Measurements from ENCODE around the gene MSI1.

MSI1 gene

DNA sequence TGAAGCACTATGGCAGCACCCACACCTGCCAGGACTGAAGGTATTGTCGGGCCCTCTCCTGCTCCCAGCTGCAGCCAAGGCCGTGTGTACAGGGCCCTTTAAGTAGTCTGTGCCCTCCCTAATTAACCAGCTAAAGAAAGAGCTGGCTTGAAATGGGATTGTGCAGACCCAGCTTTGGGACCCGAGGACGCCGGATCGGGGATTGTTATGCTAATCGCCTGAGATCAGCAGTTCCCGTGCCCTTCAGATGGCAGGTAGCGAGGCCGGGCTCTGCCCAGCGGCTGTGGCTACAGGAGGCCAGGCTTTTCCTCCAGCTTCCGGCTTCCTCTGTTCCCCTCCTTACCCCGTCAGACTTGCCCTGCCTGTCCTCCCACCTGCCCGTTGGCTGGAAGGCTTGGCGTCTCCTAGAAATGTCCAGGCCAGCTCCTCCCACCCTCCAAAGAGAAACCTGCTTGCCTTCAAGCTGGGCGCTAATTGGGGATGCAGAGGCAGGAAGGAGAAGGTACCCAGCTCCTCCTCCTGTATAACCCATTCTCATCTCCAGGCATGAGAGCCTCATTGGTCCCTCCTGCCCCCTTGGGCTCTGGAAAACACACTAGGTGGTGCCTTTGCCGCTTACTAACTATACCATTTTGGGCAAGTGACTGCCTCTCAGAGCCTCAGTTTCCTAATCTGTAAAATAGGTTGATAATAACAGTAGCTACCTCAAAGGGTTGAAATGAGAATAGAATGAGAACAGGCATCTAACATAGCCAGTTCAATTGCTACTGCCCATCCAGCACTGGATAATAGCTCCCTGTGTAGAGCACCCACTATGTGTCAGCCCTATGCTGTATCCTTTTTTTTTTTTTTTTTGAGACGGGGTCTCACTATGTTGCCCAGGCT lies 25.8 kb upstream of the MSI1 start:
- no peak for DNase-seq
- ATAC-seq, result no peak
- Mint-ChIP-seq H3K36me3 (ENCODE audit: low read depth) (no peaks in the 10 kb centered on the region), H3K9me3 (no peaks in the 10 kb centered on the region), H3K27me3 (peaks cover 37% of the 10 kb centered on the region), H3K27ac (no peak overlapping the region), H3K4me1 (peaks cover 7% of the 10 kb centered on the region), H3K4me3 (no peak overlapping the region)

DNA sequence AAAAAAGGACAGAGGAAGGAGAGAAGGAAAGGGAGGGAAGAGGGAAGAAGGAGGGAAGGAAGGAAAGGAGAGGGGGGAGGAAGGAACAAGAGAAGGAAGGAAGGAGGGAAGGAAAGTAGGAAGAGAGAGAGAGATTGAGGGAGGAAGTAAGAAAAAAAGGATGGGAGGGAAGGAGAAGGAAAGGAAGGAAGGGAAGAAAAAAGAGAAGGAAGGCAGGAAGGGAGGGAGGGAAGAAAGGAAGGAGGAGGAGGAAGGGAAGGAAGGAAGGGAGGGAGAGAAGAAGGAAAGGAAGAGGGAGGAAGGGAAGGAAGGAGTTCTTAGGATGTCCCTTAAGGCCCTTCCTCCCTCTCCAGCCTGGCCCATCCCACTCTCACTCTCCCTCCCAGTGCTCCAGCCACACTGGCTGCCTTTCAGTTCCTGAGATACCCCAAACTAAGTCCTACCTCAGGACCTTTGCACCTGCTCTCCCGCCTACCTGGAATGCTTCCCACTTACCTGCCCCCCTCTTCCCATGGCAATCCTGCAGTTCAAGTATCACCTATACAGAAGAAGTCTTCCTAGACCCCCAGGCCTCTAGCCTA lies 21.7 kb upstream of the MSI1 start:
- no peak for DNase-seq
- no peak for ATAC-seq
- H3K4me3 Mint-ChIP-seq, result no peak overlapping the region
- peaks cover 48% of the 10 kb centered on the region for H3K27me3 Mint-ChIP-seq
- no peak overlapping the region for H3K27ac Mint-ChIP-seq
- H3K9me3 Mint-ChIP-seq, result no peaks in the 10 kb centered on the region
- no peaks in the 10 kb centered on the region for H3K36me3 Mint-ChIP-seq (ENCODE audit: low read depth)
- peaks cover 3% of the 10 kb centered on the region for H3K4me1 Mint-ChIP-seq

DNA sequence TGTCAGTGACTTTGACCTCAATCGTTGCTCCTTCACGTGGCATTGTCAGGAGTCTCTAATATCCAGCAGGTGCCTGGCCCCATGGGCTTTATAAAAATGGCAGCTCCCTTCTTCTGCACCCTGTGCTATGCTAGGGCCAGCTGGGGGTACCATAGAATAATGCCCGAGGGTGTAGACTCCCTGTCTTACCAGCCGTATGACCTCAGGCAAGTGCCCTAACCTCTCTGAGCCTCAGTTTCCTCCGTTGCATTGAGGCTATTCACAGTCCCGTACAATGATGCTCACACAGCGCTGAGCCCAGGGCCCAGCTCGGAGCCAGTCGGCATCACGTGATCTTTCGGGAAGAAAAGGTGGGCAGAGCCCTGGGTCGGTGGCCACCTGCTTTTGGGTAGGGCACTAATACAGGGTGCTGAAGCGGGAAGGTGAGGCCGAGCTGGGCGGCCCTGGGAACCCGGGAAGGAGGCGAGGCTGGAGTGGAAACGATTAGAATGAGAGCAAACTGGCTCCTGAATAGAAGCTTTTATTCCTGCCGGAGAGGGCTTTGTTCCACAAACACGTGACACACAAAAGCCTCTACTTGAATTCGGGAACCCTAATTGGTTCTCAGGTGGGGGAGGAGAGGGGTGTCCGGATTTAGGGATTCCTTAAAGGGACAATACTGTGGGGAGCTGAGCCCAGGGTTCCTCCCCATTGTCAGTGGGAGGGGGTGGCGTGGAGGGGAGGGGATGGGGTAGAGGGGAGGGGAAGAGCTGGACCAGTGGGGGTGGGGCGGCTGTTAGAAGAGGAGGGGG lies 19.9 kb upstream of the MSI1 start:
- Mint-ChIP-seq H3K36me3 (ENCODE audit: low read depth) (no peaks in the 10 kb centered on the region), H3K27me3 (peaks cover 44% of the 10 kb centered on the region), H3K4me3 (no peak overlapping the region), H3K9me3 (no peaks in the 10 kb centered on the region), H3K4me1 (peaks cover 3% of the 10 kb centered on the region), H3K27ac (no peak overlapping the region)
- no peak for ATAC-seq
- no peak for DNase-seq

DNA sequence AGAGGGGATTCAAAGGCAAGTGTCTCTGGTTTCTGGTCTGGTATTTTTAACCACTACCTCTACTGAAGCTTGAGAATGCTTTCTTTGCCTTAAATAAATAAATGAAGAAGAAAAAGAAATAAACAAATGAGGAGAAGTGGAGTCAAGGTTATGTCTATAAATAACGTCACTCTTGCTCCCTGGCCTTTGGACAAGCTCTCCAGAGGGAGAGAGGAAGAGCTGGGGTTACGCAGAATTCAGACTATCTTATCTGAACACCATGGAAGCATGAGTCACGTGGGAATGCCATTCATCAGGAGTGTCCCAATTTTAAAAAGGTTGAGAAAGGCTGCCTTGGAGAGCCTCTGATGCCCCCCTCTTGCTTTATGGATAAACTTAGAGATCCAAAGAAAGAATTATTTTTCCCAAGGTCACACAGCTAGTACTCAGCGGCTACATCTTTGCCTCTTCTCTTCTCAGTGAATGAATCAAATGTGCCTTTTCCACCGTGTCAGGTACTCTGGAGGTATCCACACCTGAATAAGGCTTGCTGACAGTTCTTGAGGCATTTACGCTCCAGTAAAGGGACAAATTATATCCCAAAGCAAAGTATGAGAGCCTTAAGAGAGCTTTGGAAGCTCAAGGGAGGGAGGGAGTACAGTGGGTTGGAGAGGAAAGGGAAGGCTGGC lies 12.9 kb upstream of the MSI1 start:
- DNase-seq (no peak), ATAC-seq (no peak)
- no peaks in the 10 kb centered on the region for H3K4me1 Mint-ChIP-seq
- no peaks in the 10 kb centered on the region for H3K9me3 Mint-ChIP-seq
- H3K27ac Mint-ChIP-seq, result no peak overlapping the region
- H3K27me3 Mint-ChIP-seq, result peaks cover 32% of the 10 kb centered on the region
- H3K36me3 Mint-ChIP-seq (ENCODE audit: low read depth), result no peaks in the 10 kb centered on the region
- H3K4me3 Mint-ChIP-seq, result no peak overlapping the region

DNA sequence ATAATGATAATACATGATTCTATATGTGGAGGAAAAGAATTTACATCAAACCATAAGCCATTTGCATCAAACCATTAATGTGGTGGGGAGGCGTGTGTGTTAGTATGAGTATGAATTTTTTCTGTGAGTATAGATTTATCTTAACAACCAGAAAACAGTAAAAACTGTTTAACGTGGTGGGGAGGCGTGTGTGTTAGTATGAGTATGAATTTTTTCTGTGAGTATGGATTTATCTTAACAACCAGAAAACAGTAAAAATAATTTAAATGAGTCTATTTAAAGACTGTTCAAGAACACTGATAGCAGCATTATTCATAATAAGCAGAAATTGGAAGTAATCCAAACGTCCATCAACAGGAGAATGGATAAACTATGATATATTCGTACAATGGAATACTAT lies 9.1 kb upstream of the MSI1 start:
- Mint-ChIP-seq H3K36me3 (ENCODE audit: low read depth) (no peaks in the 10 kb centered on the region), H3K4me3 (no peak overlapping the region), H3K4me1 (no peaks in the 10 kb centered on the region), H3K9me3 (no peaks in the 10 kb centered on the region), H3K27ac (no peak overlapping the region), H3K27me3 (peaks cover 56% of the 10 kb centered on the region)
- ATAC-seq (no peak), DNase-seq (no peak)

DNA sequence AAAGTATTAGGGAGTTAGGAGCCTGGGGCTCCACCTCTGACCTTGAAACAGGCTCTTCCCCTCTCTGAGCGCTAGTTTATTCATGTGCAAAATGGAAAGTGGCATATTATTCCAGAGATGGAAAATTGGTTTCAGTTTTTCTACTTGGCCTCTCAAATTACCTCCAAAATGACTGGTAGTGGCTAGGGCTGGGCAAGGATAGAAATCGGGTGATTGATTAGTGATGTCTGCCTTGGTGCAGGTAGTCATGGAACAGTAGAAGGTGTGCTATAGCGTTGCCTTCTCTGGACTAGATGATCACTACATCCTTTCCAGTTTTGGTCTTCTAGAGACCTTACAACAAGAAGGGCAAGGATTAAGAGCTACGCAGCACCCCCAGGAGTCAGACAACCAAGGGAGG lies 8.6 kb upstream of the MSI1 start:
- Mint-ChIP-seq H3K27me3 (peaks cover 60% of the 10 kb centered on the region), H3K27ac (no peak overlapping the region), H3K9me3 (no peaks in the 10 kb centered on the region), H3K4me1 (no peaks in the 10 kb centered on the region), H3K36me3 (ENCODE audit: low read depth) (no peaks in the 10 kb centered on the region), H3K4me3 (no peak overlapping the region)
- no peak for DNase-seq
- no peak for ATAC-seq

DNA sequence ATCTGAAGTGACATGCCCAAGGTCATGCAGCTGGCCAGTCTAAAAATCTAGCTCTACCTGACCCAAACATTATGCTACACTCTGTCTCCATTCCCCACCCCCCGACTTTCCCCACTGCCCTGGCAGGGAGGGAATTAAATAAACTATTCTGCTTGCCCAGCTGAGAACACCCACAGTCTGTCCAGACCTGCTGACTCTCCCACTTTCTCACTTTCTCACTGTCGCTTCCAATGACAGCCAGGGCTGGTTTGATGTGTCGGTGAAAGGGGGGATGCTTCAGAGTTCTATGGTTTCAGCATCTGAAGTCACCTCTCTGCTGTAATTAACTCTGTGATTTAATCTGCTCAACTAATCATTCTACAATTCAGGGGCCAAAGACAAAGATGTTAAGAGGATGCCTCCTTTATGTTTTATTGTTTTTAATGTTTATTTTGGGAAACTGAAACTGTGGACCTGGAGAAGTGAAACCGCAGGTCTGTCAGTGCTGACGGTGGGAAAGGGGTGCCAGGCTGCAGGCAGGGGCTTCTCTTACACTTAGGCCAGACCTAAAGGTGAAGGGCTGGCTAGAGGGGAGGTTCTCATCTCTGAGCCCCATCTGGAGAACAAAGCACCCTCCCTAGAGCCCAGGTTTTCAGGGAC lies 8.1 kb upstream of the MSI1 start:
- no peak overlapping the region for H3K27ac Mint-ChIP-seq
- no peak overlapping the region for H3K4me3 Mint-ChIP-seq
- DNase-seq (no peak), ATAC-seq (no peak)
- H3K4me1 Mint-ChIP-seq, result no peaks in the 10 kb centered on the region
- peaks cover 62% of the 10 kb centered on the region for H3K27me3 Mint-ChIP-seq
- H3K36me3 Mint-ChIP-seq (ENCODE audit: low read depth), result no peaks in the 10 kb centered on the region
- no peaks in the 10 kb centered on the region for H3K9me3 Mint-ChIP-seq

DNA sequence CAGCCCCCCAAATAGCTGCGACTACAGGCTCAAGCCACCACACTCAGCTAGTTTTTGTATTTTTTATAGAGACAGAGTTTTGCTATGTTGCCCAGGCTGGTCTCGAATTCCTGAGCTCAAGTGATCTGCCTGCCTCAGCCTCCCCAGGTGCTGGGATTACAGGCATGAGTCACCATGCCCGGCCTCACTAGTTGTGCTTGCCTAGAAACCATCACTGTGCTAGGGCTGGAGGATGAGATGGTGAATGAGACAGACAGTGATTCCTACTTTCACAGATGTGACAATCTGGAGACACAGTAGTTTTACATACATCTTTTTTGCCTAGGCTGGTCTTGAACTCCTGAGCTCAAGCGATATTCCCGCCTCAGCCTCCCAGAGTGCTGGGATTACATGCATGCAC lies 7.5 kb upstream of the MSI1 start:
- Mint-ChIP-seq H3K27me3 (peaks cover 62% of the 10 kb centered on the region), H3K4me3 (no peak overlapping the region), H3K4me1 (no peaks in the 10 kb centered on the region), H3K27ac (no peak overlapping the region), H3K9me3 (no peaks in the 10 kb centered on the region), H3K36me3 (ENCODE audit: low read depth) (no peaks in the 10 kb centered on the region)
- no peak for DNase-seq
- no peak for ATAC-seq

DNA sequence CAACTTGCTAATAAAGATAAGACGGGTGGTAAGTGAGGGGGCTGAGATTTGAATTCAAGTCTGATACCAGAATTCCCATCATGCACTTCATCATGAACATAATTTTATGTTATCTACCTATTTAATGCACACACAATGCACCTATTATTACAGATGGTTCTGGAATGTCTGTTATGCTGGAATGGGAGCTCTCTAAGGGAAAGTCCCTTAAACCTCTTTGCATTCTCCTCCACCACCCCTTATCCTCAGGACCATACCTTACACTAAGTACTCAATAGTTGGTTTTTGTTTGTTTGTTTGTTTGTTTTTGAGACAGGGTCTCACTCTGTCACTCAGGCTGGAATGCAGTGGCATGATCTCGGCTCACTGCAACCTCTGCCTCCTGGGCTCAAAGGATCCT lies 7.0 kb upstream of the MSI1 start:
- Mint-ChIP-seq H3K36me3 (ENCODE audit: low read depth) (no peaks in the 10 kb centered on the region), H3K27me3 (peaks cover 63% of the 10 kb centered on the region), H3K4me1 (no peaks in the 10 kb centered on the region), H3K9me3 (no peaks in the 10 kb centered on the region), H3K27ac (no peak overlapping the region), H3K4me3 (no peak overlapping the region)
- ATAC-seq (no peak), DNase-seq (no peak)

DNA sequence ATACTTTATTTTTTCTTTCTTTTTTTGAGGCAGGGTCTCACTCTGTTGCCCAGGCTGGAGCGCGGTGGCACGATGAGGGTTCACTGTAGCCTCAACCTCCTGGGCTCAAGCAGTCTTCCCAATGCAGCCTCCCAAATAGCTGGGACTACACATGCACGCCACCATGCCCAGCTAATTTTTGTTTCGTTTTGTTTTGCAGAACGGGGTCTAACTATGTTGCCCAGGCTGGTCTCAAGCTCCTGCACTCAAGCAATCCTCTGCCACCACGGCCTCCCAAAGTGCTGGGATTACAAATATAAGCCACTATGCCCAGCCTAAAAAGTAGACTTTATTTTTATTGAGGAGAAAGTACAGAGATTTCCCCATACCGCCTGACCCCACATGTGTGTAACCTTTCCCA lies 4.7 kb upstream of the MSI1 start:
- ATAC-seq (no peak), DNase-seq (no peak)
- Mint-ChIP-seq H3K27ac (no peak overlapping the region), H3K9me3 (no peaks in the 10 kb centered on the region), H3K4me1 (peaks cover 9% of the 10 kb centered on the region), H3K4me3 (no peak overlapping the region), H3K27me3 (peaks cover 76% of the 10 kb centered on the region), H3K36me3 (ENCODE audit: low read depth) (no peaks in the 10 kb centered on the region)

DNA sequence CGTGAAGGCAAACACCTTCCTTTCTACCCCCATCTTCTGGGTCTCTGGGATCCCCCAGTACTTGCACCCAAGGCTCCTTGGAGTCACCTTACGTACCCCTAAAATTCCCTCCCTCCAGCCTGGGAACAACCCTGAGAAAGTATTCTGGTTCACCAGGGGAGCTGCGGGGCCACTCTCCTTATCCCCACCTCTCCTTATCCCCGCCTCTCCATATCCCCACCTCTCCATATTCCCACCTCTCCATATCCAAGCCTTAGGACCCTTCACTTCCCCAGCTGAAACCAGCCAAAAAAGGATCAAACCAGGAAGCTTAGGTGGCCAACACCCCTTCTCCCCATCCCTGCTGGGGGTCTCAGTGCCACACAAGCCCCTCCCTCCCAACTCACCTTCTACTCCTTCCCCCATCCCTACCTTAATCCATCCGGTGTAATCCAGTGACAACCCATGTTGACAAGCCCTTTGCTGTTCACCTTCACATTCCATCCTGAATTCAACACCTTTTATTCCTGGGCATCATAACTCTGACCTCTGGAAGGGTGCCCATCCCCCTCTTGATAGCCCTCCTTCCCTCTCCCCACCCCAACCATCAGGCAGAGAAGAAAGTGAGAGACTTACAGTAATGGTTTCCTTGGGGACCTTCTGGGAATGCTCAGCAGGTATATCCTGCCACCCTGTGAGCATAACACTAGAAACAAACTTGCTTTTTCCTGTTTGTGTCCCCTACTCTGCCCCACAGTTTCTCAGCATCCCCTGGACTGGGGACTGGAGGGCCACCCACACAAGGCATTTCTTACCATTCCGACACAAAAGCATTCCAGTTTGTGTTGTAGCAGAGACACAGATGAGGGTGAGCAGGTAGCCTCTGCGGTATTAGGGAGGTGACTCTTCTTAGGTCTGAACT lies 1.6 kb upstream of the MSI1 start:
- Mint-ChIP-seq H3K36me3 (ENCODE audit: low read depth) (no peaks in the 10 kb centered on the region), H3K27me3 (peaks cover 81% of the 10 kb centered on the region), H3K4me1 (peaks cover 17% of the 10 kb centered on the region), H3K4me3 (peak overlapping the region; percentile 59), H3K27ac (no peak overlapping the region), H3K9me3 (no peaks in the 10 kb centered on the region)
- no peak for DNase-seq
- no peak for ATAC-seq

DNA sequence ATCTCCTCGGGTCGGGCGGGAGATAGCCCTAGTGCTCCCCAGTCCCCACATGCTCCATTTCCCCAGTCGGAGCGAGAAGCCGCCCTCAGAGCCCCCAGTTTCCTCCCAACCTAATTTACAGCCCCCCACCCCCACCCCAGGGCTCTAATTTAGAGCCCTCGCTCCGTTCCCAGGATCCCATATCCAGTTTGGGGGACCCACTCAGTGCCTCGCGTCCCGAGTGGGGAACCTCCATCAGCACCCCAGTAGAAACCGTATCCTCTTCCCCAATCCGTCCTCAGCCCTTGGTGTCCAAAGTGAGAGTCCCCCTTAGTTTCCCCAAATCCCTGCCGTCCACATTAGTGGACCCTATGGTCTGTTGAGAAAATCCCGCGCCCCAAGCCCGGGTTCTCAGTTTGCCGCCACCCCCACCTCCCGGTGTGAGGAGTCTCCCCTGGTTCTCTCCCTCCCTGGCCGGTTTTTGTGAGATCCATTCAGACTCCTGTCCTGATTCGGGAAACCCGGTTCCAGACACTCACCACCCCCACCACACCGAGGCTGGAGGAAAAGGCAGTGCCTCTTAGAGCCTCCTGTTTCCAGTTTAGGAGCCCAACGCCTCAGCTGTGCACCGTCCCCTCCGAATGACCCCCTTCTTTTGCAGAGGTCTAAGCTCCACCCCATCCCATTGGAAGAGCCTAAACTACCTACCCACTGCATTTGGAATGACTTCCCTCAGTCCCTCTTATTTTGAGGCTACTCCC lies 809 bp upstream of the MSI1 start:
- no peak for ATAC-seq
- no peak for DNase-seq
- Mint-ChIP-seq H3K27ac (no peak overlapping the region), H3K9me3 (no peaks in the 10 kb centered on the region), H3K4me1 (peaks cover 17% of the 10 kb centered on the region), H3K4me3 (peak overlapping the region; percentile 59), H3K27me3 (peaks cover 79% of the 10 kb centered on the region), H3K36me3 (ENCODE audit: low read depth) (no peaks in the 10 kb centered on the region)
